HL-60 (cell line): ENCODE measurements around the gene GTF2IRD1.

Source experiments
- DNase-seq, 2 experiments: peaks; one replicate each; pipeline ENCODE4 v3.0.0-alpha.2; 2010 to 2020; ENCODE audit warnings: low read depth in 1 of 2, low spot score in 1 of 2
- H3K27ac ChIP-seq: fragments of 250-450 bp; sonication (Bioruptor Pico); replicated peaks from 2 replicates; pipeline ENCODE4 v1.5.1; 2020; ENCODE audit warnings: mild to moderate bottlenecking, moderate library complexity
- H3K27me3 ChIP-seq: fragments of 250-450 bp; sonication (Bioruptor Pico); 2 replicates; pipeline ENCODE4 v1.5.1; 2021; ENCODE audit warnings: mild to moderate bottlenecking, moderate library complexity; ENCODE audit not compliant: insufficient read depth, poor library complexity, severe bottlenecking
- H3K4me3 ChIP-seq: replicated peaks from 2 replicates; pipeline ENCODE4 v1.5.1; 2011; ENCODE audit warnings: mild to moderate bottlenecking, control low read depth, low read length; ENCODE audit not compliant: insufficient read depth
- GABPA ChIP-seq: IDR thresholded peaks from 2 replicates; pipeline ENCODE4 v1.6.1; 2012; ENCODE audit warnings: low read depth
- POLR2AphosphoS5 ChIP-seq: IDR thresholded peaks from 2 replicates; pipeline ENCODE4 v1.6.1; 2012; ENCODE audit warnings: low read depth
- REST ChIP-seq: IDR thresholded peaks from 2 replicates; pipeline ENCODE4 v1.6.1; 2012; ENCODE audit warnings: low read depth; ENCODE audit not compliant: insufficient replicate concordance
- SPI1 ChIP-seq: IDR thresholded peaks from 2 replicates; pipeline ENCODE4 v1.6.1; 2012; ENCODE audit warnings: low read depth, mild to moderate bottlenecking, borderline replicate concordance
- TF ChIP-seq, protein P1 (sequence below): IDR thresholded peaks from one replicate; pipeline ENCODE4 v1.5.1; 2011; ENCODE audit warnings: low read length, control low read depth, inconsistent platforms; ENCODE audit not compliant: insufficient read depth

Gene GTF2IRD1

DNA sequence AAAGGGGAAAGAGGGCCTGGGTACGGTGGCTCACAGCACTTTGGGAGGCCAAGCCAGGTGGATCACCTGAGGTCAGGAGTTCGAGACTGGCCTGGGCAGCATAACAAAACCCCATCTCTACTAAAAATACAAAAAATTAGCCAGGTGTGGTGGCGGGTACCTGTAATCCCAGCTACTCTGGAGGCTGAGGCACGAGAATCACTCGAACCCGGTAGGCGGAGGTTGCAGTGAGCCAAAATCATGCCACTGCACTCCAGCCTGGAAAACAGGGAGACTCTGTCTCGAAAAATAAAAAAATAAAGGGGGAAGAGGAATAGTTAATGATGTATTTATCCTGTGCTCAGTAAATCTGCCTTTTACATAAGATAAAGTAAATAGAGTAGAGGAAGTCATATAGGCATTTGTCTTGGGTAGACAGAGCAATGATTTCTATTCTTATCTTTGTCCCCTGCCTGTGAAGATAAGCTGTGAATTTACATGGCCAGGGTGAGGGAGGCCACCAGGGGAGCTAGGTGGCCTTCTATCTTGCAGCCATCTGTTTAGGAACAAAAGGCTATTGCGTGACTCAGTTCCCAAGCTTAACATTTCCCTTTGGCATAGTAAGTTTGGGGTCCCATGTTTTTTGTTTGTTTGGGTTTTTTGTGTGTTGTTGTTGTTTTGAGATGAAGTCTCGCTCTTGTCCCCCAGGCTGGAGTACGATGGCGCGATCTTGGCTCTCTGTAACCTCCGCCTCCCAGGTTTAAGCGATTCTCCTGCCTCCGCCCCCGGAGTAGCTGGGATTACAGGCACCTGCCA lies 130.7 kb downstream of the GTF2IRD1 start:
- H3K4me3 ChIP-seq: no peak overlapping the region
- no peak overlapping the region for H3K27ac ChIP-seq
- TF ChIP-seq, protein P1, sequence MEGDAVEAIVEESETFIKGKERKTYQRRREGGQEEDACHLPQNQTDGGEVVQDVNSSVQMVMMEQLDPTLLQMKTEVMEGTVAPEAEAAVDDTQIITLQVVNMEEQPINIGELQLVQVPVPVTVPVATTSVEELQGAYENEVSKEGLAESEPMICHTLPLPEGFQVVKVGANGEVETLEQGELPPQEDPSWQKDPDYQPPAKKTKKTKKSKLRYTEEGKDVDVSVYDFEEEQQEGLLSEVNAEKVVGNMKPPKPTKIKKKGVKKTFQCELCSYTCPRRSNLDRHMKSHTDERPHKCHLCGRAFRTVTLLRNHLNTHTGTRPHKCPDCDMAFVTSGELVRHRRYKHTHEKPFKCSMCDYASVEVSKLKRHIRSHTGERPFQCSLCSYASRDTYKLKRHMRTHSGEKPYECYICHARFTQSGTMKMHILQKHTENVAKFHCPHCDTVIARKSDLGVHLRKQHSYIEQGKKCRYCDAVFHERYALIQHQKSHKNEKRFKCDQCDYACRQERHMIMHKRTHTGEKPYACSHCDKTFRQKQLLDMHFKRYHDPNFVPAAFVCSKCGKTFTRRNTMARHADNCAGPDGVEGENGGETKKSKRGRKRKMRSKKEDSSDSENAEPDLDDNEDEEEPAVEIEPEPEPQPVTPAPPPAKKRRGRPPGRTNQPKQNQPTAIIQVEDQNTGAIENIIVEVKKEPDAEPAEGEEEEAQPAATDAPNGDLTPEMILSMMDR: no peak
- TF ChIP-seq GABPA: no peak
- no peak for TF ChIP-seq REST
- no peak for TF ChIP-seq SPI1
- TF ChIP-seq POLR2AphosphoS5: no peak
- H3K27me3 ChIP-seq: no peaks in the 10 kb centered on the region
- DNase-seq: no peak

DNA sequence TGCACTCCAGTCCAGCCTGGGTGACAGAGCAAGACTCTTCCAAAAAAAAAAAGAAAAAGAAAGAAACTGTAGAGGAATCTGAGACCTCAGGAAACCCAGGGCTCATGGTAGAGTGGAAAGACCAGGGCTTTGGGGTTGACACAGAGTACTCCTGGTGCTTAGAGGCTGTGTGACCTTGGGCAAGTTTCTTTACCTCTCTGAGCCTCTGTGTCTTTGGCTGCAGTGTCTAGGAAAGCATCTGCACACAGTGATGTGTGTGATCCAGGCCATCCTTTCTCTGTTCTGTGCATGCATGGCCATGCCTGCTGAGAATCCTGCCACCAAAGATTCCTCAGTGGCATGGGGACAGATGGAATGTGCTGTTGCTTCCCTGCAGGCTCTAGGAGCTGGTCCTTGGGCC lies 132.1 kb downstream of the GTF2IRD1 start:
- H3K27me3 ChIP-seq: no peaks in the 10 kb centered on the region
- no peak for TF ChIP-seq SPI1
- no peak for TF ChIP-seq GABPA
- no peak for TF ChIP-seq POLR2AphosphoS5
- no peak for TF ChIP-seq REST
- TF ChIP-seq, protein P1: no peak
- no peak overlapping the region for H3K27ac ChIP-seq
- no peak overlapping the region for H3K4me3 ChIP-seq
- DNase-seq: no peak

DNA sequence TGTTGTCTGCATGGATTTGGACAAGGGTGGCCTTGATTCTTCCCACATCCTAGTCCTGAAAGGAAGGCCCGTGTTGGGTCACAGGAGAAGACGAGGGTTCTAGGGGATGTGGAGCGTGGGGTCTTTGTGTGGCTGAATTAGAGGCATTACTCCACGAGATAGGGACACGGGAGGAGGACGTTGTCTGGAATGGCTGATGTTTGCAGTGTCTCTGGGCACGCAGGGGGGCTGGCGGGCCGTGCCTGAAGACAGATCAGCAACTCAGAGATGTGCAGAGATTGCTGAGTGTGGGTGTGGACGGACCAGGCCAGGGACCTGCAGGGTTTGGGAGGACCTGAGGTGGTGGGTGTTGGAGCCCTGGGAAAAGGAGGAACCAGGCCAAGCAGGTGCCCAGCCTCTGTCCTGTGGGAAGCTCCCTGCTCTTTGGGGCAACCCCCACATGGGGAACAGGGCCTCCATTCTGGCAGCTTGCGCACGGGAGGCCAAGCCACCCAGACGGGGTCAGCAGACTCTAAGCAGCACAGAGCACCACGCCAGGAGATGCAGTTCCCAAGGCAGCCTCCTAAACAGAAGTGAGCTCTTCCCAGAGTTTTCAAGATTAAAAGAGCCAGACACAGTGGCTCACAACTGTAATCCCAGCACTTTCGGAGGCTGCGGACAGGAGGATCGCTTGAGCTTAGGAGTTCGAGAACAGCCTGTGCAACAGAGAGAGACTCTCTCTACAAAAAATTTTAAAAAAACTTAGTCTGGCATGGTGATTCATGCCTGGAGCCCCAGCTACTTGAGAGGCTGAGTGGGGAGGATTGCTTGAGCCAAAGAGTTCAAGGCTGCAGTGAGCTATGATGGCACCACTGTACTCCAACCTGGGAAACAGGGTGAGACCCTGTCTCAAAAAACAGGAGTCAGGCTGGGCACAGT lies 132.8 kb downstream of the GTF2IRD1 start:
- H3K4me3 ChIP-seq: no peak overlapping the region
- H3K27me3 ChIP-seq: no peaks in the 10 kb centered on the region
- TF ChIP-seq, protein P1: no peak
- TF ChIP-seq GABPA: no peak
- TF ChIP-seq REST: no peak
- no peak for TF ChIP-seq SPI1
- TF ChIP-seq POLR2AphosphoS5: no peak
- no peak for DNase-seq
- no peak overlapping the region for H3K27ac ChIP-seq
